HK-2 (cell line): Measurements from ENCODE around the gene EDDM3A.
"Not testable (repeated sequence)": the region's sequence is repeated elsewhere in the genome, so short reads cannot be mapped to it uniquely, and the experiment has no call there.

Experiments used
- DNase-seq: peaks from one replicate; pipeline ENCODE4 v3.0.0-alpha.2; 2018; ENCODE audit not compliant: unreplicated experiment

Gene EDDM3A

GRCh38 chr14:20733684-20734429, 11.8 kb upstream of the EDDM3A start:
- no peak for DNase-seq

- DNase-seq = no peak
Measured at GRCh38 chr14:20734430-20734806, 11.3 kb upstream of the EDDM3A start.

- DNase-seq = not testable (repeated sequence)
Measured at GRCh38 chr14:20738292-20738691, 7.4 kb upstream of the EDDM3A start.

- no peak for DNase-seq
Measured at GRCh38 chr14:20742132-20742531, 3.6 kb upstream of the EDDM3A start.

DNA sequence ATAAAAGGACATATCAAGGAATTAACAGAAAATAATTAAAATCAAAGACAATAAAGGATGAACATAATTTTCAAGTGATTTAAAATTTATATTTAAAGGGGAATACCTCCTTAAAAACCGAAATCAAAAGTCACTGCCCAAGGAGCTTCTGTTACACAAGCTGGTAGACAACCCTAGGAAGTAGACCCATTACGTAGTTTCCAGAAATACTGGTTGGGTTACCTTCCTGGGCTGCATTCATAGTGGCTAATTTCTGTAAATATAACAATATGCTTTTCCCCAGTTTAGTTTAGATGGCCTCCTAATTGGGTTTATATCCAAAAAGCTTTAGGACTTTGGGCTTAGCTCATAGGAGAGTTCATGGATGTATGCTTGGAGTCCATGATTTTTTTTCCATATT, 2.1 kb upstream of the EDDM3A start:
- no peak for DNase-seq

- DNase-seq = no peak
Measured at GRCh38 chr14:20746566-20746965, 879 bp downstream of the EDDM3A start.

DNA sequence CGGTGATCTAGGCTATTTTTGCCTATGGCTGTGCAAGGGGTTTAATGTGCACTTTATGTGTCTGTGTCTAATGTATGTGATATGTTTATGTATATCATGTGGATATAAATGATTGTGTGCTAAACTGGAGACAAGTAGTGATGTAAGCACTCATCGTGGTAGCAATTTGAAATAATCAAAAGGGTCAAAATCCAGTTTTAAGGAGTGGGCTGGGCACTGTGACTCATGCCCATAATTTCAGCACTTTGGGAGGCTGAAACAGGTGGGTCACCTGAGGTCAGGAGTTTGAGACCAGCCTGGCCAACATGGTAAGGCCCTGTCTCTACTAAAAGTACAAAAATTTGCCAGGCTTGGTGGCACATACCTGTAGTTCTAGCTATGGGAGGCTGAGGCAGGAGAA, 2.8 kb downstream of the EDDM3A start:
- no peak for DNase-seq

GRCh38 chr14:20750194-20750593, 4.5 kb downstream of the EDDM3A start:
- no peak for DNase-seq

- DNase-seq = no peak
Measured at GRCh38 chr14:20751963-20752562, 6.4 kb downstream of the EDDM3A start.

DNA sequence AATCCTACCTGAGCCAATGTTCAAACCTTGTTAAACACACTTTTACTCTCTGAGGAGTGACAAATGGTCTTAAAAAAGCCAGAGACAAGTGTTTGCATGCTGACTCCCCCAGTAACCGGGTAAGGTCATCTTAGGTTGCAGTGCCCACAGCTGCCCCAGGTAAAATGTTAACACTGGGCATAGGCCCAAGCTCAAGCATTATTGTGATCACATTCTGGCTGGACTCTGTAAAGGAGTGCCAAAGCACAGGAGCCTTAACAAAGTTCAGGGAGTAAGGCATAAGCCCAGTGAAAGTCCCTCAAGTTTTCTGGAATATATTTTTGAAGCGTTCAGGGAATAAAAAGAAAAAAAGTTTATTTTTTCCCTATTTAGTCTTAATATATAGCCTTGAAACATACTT, 8.6 kb downstream of the EDDM3A start:
- DNase-seq = no peak

GRCh38 chr14:20755037-20755436, 9.3 kb downstream of the EDDM3A start:
- DNase-seq = no peak

DNA sequence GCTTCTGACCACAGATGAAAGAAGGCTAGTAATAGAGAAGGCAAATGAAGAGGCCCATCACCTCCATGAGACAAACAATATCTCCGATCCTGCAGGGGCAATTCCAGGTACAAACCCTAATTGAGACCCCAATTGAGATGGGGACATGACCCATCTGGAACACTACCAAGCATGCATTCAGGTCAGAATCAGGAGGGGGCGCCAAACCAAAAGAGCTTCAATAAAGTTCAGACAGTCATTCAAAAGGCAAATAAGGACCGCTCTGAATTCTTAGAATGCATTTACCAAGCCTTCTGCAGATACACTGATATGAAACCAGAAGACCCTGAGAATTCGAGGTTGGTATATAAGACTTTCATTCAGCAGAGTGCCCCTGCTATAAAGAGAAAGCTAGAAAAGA, 12.3 kb downstream of the EDDM3A start:
- no peak for DNase-seq

- DNase-seq = not testable (repeated sequence)
Measured at GRCh38 chr14:20759465-20759864, 13.8 kb downstream of the EDDM3A start.

- DNase-seq = no peak
Measured at GRCh38 chr14:20760950-20761349, 15.3 kb downstream of the EDDM3A start.

DNA sequence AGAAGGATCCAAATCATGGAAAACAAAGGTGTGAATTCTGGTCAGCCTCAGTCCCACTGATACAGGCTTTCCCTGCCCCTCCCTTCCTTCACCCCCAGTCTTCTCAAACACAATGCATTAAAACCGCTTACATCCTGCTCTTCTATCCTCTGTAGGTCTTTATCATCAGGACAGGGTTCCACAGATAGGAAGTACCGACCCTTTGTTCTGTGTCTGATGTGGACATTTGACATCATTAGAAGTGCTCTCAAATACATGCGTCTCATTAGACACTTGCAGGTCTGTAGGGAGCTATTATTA, 22.9 kb downstream of the EDDM3A start:
- no peak for DNase-seq

DNA sequence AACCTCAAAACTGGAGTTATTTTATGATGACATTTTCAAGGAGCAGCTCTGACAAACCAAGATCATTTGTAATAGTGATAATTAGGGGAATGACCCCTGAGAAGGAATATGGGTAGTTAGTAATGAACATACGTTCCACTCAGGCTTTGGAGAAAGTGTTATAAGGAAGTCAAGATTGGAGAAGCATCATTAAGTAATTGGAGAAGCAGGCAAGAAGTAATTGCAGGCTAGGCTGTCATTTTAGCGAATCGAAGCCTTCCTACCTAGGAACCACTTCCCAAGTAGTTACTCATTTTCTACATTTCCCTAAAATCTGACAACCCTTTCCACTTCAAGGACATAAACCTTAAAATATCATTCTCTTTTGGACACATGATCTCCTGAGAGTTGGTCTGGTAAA, 23.7 kb downstream of the EDDM3A start:
- DNase-seq = no peak

- DNase-seq = no peak
Measured at GRCh38 chr14:20772650-20773049, 27.0 kb downstream of the EDDM3A start.

DNA sequence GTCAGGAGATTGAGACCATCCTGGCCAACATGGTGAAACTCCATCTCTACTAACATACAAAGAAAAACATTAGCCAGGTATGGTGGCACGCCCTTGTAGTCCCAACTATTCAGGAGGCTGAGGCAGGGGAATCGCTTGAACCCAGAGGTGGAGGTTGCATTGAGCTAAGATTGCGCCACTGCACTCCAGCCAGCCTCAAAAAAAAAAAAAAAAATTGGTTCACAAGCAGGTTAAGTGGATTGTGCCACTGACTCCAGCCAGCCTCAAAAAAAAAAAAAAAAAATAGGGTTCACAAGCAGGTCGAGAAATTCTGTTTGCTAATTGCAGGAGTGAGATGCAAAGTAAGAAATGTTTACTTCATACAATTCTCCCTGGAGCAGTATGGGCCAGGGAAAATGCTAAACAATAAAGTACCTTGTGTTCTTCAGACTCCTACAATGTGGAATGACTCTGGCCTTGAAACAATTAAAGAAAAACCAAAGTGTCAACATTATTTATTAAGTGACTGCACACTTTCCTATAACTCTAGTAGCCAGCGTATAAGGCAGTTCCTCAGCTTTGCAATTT, 28.7 kb downstream of the EDDM3A start:
- DNase-seq = no peak

GRCh38 chr14:20775043-20775442, 29.4 kb downstream of the EDDM3A start:
- DNase-seq = no peak

- no peak for DNase-seq
Measured at GRCh38 chr14:20775901-20776300, 30.2 kb downstream of the EDDM3A start.

- no peak for DNase-seq
Measured at GRCh38 chr14:20781803-20782202, 36.1 kb downstream of the EDDM3A start.

- no peak for DNase-seq
Measured at GRCh38 chr14:20782280-20782890, 36.7 kb downstream of the EDDM3A start.

- DNase-seq = no peak
Measured at GRCh38 chr14:20787025-20787424, 41.3 kb downstream of the EDDM3A start.
